K562 (cell line): Measurements from ENCODE around the gene TXNRD2. TPM values are rescaled to one million over a fixed set of nuclear protein-coding genes. Genes with fewer than 3 reads are reported as not detected.

ENCODE experiments used
- ATF1 ChIP-seq, 2 experiments: fragments of 450-650 bp in 1 of 2; IDR thresholded peaks; 2 replicates each; pipeline ENCODE4 v1.6.1; 2016; ENCODE audit warnings: missing compliant biosample characterization in 1 of 2, missing genetic modification characterization in 1 of 2
- E2F3 ChIP-seq: fragments of 250-450 bp; sonication (Bioruptor Pico); IDR thresholded peaks from 2 replicates; pipeline ENCODE4 v1.4.0; 2020; ENCODE audit warnings: mild to moderate bottlenecking
- GABPB1 ChIP-seq: sonication (generic); formaldehyde crosslinking; IDR thresholded peaks from 2 replicates; pipeline ENCODE4 v1.8.0; 2022; ENCODE audit warnings: mild to moderate bottlenecking, missing genetic modification reagents
- GTF2F1 ChIP-seq: IDR thresholded peaks from 2 replicates; pipeline ENCODE4 v1.6.1; 2011; ENCODE audit warnings: low read depth, low read length, improper control_type of control experiment
- MYBL2 ChIP-seq, 2 experiments: fragments of 450-650 bp in 1 of 2; sonication (generic) in 1 of 2; formaldehyde crosslinking in 1 of 2; IDR thresholded peaks; 2 replicates each; pipeline versions ENCODE4 v1.6.1 to v1.8.1; 2017 to 2022; ENCODE audit warnings: borderline replicate concordance in 1 of 2, inconsistent platforms in 1 of 2, low read depth in 1 of 2, mild to moderate bottlenecking in 1 of 2, missing genetic modification reagents in 1 of 2, moderate library complexity in 1 of 2
- POLR2G ChIP-seq: fragments of 200-400 bp; formaldehyde crosslinking; IDR thresholded peaks from 2 replicates; pipeline ENCODE4 v1.6.1; 2017; ENCODE audit warnings: low read depth, mild to moderate bottlenecking, antibody characterized with exemption, low read length, moderate library complexity
- POLR3A ChIP-seq: IDR thresholded peaks from 2 replicates; pipeline ENCODE4 v1.6.1; 2011; ENCODE audit warnings: borderline replicate concordance, mild to moderate bottlenecking, moderate library complexity; ENCODE audit not compliant: insufficient read length, insufficient read depth; ENCODE audit errors: extremely low read depth
- POLR3G ChIP-seq: IDR thresholded peaks from 2 replicates; pipeline ENCODE4 v1.6.1; 2011; ENCODE audit not compliant: insufficient read length, insufficient replicate concordance; ENCODE audit errors: extremely low read depth
- RHOXF2B ChIP-seq: fragments of 250-450 bp; sonication (Bioruptor Pico); conservative IDR thresholded peaks from 2 replicates; pipeline ENCODE4 v1.5.1; 2021
- SIX5 ChIP-seq, 2 experiments: IDR thresholded peaks; 2 replicates each; pipeline ENCODE4 v1.6.1; 2011; ENCODE audit warnings: low read length in 2 of 2, borderline replicate concordance in 1 of 2, low read depth in 1 of 2, mild to moderate bottlenecking in 1 of 2, moderate library complexity in 1 of 2; ENCODE audit not compliant: insufficient read depth in 1 of 2
- SOX6 ChIP-seq: fragments of 450-650 bp; IDR thresholded peaks from 2 replicates; pipeline ENCODE4 v1.6.1; 2014; ENCODE audit warnings: mild to moderate bottlenecking
- ZBTB7A ChIP-seq: IDR thresholded peaks from 2 replicates; pipeline ENCODE4 v1.6.1; 2011; ENCODE audit warnings: low read depth, mild to moderate bottlenecking, low read length, moderate library complexity, borderline replicate concordance; ENCODE audit not compliant: control insufficient read depth
- ZEB2 ChIP-seq: fragments of 450-650 bp; IDR thresholded peaks from 2 replicates; pipeline ENCODE4 v1.6.1; 2016
- ZSCAN32 ChIP-seq: fragments of 450-650 bp; formaldehyde crosslinking; IDR thresholded peaks from 2 replicates; pipeline ENCODE4 v1.4.0; 2020; ENCODE audit warnings: mild to moderate bottlenecking, moderate library complexity
- polyA plus RNA-seq, 8 experiments: library from polyadenylated mRNA; depleted of rRNA in 4 of 8; stranded (reverse) in 5 of 8; unstranded in 3 of 8; fragments of >200 nt; fragmentation: Nextera tagmentation in 2 of 8; fragmentation: Illumina TruSeq in 1 of 8; extraction: Ambion mirVana in 2 of 8; extraction: Trizol in 1 of 8; gene quantifications; 2 replicates each; pipeline versions ENCODE4 v1.2.1 to v1.2.3, GENCODE V29; 2011 to 2014; ENCODE audit warnings: inconsistent platforms in 1 of 8, missing spikeins in 1 of 8
- total RNA-seq, 7 experiments: library from RNA; depleted of rRNA in 6 of 7; stranded (reverse); fragments of >200 nt in 6 of 7; fragmentation: Illumina TruSeq in 2 of 7; extraction: Trizol in 2 of 7; gene quantifications; 2 replicates each; pipeline versions ENCODE4 v1.2.1 to v1.2.3, GENCODE V29; 2011 to 2021; ENCODE audit warnings: low replicate concordance in 1 of 7
- TF ChIP-seq, protein P1 (sequence below), 2 experiments: fragments of 450-650 bp in 1 of 2; sonication (generic) in 1 of 2; formaldehyde crosslinking in 1 of 2; IDR thresholded peaks; 2 replicates each; pipeline versions ENCODE4 v1.7.1 to v1.9.0; 2016 to 2022; ENCODE audit warnings: inconsistent platforms in 1 of 2, mild to moderate bottlenecking in 1 of 2, missing genetic modification reagents in 1 of 2

TXNRD2 gene
- total and polyA plus RNA-seq, 9 of the 15 experiments (the other 6 are each of a cell fraction or from before 2014, with no cell fraction given), result 3.3 to 80.2 (median 49.4) TPM

DNA sequence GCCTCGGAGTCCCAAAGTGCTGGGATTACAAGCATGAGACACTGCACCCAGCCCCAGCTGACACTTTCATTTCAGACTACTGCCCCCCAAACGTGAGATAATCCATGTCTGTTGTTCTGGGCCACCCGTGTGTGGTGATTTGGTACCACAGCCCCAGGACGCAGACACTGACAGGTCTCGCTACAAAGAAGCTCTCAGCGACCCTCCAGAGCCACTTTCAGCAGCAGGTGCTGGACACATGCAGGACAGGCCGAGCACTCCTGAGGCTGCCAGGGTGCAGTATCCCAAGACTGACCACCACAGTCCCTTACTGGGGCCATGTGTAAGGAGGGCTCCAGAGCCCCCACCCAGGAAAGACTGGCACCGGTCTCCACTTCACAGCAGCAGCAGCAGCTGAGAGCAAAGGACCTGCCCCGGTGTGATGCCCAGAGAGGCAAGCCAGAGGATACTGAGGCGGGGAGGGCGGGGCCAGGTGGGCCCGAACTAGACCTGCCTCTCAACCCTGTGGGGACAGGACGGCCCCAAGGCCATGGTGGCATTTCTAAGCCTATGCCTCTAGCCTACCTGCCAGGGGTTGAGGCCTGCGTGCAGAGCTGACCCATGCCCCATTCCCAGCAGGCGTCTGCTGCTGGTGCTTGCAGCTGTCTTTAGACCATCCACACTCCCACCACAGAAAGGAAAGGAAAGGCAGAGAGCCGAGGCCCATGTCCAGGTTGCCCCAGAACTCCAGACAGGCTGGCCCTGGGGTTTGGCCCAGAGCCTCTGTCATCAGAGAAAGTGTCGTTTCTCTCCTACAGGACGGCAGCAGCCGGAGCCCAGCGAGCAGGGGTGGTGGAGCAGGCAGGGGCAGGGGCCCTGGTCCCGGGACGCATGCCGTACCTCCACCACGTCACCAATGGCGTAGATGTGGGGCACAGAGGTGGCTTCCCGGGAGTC lies 58.9 kb downstream of the TXNRD2 start (continued):
- TF ChIP-seq, protein P1, sequence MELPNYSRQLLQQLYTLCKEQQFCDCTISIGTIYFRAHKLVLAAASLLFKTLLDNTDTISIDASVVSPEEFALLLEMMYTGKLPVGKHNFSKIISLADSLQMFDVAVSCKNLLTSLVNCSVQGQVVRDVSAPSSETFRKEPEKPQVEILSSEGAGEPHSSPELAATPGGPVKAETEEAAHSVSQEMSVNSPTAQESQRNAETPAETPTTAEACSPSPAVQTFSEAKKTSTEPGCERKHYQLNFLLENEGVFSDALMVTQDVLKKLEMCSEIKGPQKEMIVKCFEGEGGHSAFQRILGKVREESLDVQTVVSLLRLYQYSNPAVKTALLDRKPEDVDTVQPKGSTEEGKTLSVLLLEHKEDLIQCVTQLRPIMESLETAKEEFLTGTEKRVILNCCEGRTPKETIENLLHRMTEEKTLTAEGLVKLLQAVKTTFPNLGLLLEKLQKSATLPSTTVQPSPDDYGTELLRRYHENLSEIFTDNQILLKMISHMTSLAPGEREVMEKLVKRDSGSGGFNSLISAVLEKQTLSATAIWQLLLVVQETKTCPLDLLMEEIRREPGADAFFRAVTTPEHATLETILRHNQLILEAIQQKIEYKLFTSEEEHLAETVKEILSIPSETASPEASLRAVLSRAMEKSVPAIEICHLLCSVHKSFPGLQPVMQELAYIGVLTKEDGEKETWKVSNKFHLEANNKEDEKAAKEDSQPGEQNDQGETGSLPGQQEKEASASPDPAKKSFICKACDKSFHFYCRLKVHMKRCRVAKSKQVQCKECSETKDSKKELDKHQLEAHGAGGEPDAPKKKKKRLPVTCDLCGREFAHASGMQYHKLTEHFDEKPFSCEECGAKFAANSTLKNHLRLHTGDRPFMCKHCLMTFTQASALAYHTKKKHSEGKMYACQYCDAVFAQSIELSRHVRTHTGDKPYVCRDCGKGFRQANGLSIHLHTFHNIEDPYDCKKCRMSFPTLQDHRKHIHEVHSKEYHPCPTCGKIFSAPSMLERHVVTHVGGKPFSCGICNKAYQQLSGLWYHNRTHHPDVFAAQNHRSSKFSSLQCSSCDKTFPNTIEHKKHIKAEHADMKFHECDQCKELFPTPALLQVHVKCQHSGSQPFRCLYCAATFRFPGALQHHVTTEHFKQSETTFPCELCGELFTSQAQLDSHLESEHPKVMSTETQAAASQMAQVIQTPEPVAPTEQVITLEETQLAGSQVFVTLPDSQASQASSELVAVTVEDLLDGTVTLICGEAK (IDR thresholded peaks at IDR 0.05), result no peak
- TF ChIP-seq, protein P1 (CRISPR knock-in tag; IDR thresholded peaks at IDR 0.05), result peak; percentile 55
- TF ChIP-seq ZSCAN32 (CRISPR knock-in tag), result no peak
- TF ChIP-seq GABPB1, result no peak
- TF ChIP-seq MYBL2 (IDR thresholded peaks at IDR 0.05; ENCODE audit: low read depth), result no peak
- no peak for TF ChIP-seq MYBL2 (CRISPR knock-in tag; IDR thresholded peaks at IDR 0.05; ENCODE audit: borderline replicate concordance)
- no peak for TF ChIP-seq E2F3 (CRISPR knock-in tag)
- no peak for TF ChIP-seq ZBTB7A
- peak; percentile 26; the same call in 1 of the 2 replicates for TF ChIP-seq GTF2F1
- no peak for TF ChIP-seq POLR3G
- TF ChIP-seq ATF1 (CRISPR knock-in tag; IDR thresholded peaks at IDR 0.05), result 0 out of 2 replicates have a peak, but pooled peaks have one; percentile 3
- TF ChIP-seq ATF1 (tag; IDR thresholded peaks at IDR 0.05), result no peak
- TF ChIP-seq POLR2G, result peak; percentile 53
- no peak for TF ChIP-seq ZEB2
- no peak for TF ChIP-seq POLR3A
- peak; percentile 67; the same call in 1 of the 2 replicates for TF ChIP-seq RHOXF2B
- TF ChIP-seq SOX6, result no peak
- 0 out of 4 replicates have a peak, but pooled peaks of 1 of the 2 experiments have one; percentile 26 for TF ChIP-seq SIX5 (IDR thresholded peaks at IDR 0.05; ENCODE audit: borderline replicate concordance in 1 of 2, insufficient read depth in 1 of 2, low read depth in 1 of 2, low read length in 2 of 2)
